GM18505 (cell line): ENCODE data around the gene KIF27.

Experiments used
- ATAC-seq: cut with Tn5 transposase; IDR thresholded peaks from one replicate; pipeline ENCODE4 v1.9.1; 2021; ENCODE audit not compliant: unreplicated experiment
- POLR2A ChIP-seq: IDR thresholded peaks from 4 replicates; pipeline ENCODE4 v1.6.1; 2011; ENCODE audit warnings: borderline replicate concordance; ENCODE audit not compliant: insufficient read depth, insufficient read length; ENCODE audit errors: extremely low read depth

Gene KIF27

DNA sequence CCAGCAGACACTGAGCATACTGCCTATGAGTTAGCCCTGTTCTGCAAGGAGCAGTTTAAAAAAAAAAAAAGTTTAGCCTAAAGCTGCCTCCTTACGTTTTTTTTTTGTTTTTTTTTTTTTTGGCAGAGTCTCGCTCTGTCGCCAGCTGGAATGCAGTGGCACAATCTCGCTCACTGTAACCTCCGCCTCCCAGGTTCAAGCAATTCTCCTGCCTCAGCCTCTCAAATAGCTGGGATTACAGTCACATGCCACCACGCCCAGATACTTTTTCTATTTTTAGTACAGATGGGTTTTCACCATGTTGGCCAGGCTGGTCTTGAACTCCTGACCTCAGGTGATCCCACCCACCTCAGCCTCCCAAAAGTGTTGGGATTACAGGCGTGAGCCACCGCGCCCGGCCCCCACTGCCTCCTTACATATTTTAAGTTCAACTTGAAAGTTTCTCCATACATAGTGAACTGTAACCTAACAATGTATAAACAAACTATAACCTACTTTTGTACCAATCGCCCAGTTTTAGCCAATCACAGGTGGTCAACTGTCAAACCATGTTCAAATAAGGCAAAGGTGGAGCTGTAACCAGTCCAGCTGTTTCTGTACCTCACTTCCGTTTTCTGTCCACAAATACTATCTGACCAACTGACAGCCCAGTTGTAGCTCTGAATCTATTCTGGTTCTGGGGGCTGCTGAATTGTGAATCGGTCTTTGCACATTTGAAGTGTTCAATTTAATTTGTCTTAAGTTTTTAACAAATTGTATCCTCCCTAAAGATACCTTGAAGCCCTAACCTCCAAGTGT, 120.8 kb downstream of the KIF27 start:
- TF ChIP-seq POLR2A = no peak

GRCh38 chr9:83794051-83794450, 127.2 kb downstream of the KIF27 start:
- no peak for ATAC-seq
- no peak for TF ChIP-seq POLR2A

More for the DNA sequence above, 120.8 kb downstream of the KIF27 start:
- no peak for ATAC-seq

GRCh38 chr9:83792746-83793145, 128.5 kb downstream of the KIF27 start:
- ATAC-seq = no peak

More at GRCh38 chr9:83792746-83793145, 128.5 kb downstream of the KIF27 start:
- TF ChIP-seq POLR2A = no peak
